NCI-H510A treated with DMSO at 0.1 percent for 48 hours (cell line): ENCODE measurements around the gene TSC22D1.

Experiments
- DNase-seq: peaks from one replicate; lab custom pipeline; 2025; lab: John Stamatoyannopoulos, UW

The TSC22D1 gene

DNA sequence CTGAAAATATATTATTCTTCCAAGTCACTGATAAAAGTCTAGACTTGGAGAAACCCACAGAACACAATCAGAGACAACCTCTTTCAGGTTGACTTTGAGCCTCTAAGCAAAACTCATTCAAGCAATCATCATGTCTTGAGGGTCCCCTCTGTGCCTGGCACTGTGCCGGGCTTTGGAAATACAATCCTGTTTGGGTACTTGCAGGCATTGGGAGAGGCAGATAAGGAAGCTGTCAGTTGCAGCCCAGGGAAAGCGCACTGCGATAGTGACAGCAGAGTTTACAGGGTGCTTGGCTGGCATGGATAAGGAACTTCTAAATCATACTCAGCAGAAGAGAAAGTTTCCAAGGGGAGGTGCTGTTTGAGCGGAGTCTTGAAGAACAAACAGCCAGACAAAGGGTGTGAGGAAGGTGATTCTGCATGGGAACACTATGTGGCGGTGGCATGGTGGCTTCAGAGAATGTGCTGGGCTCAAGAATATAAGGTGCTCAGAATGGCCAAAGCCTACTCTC, 193.4 kb downstream of the TSC22D1 start:
- DNase-seq, result no peak
